Activated CD8-positive, alpha-beta memory T cell treated with anti-CD3 and anti-CD28 coated beads for 1 hour (primary cell): ENCODE measurements around the gene FAM98C.
"Not testable (repeated sequence)": the region's sequence is repeated elsewhere in the genome, so short reads cannot be mapped to it uniquely, and the experiment has no call there.

Source experiments
- DNase-seq, 2 donors: peaks; one replicate each; pipeline ENCODE4 v3.0.0-alpha.2; 2020; ENCODE audit warnings: low read depth in 1 of 2; ENCODE audit errors: extremely low read depth in 1 of 2

Gene FAM98C

GRCh38 chr19:38424272-38424671 lies 21.4 kb downstream of the FAM98C start:
- no peak for DNase-seq

- DNase-seq, result no peak
These were observed 22.4 kb downstream of the FAM98C start for GRCh38 chr19:38425222-38425809.

- DNase-seq, result no peak
These were observed 23.0 kb downstream of the FAM98C start, which contains the start of gene RASGRP4 for GRCh38 chr19:38425810-38426466. Gene RASGRP4, minus strand, starts transcription at chr19:38426219. Its CDS starts 128 bp downstream, at chr19:38426091.

GRCh38 chr19:38427035-38427677 lies 24.3 kb downstream of the FAM98C start:
- not testable (repeated sequence) for DNase-seq

GRCh38 chr19:38429055-38429810 lies 26.3 kb downstream of the FAM98C start:
- DNase-seq, result no peak

GRCh38 chr19:38429811-38430156 lies 26.9 kb downstream of the FAM98C start:
- DNase-seq, result no peak

- no peak for DNase-seq
These were observed 28.0 kb downstream of the FAM98C start for GRCh38 chr19:38430931-38431330.

GRCh38 chr19:38433268-38433733 lies 30.4 kb downstream of the FAM98C start, which contains the start of gene RYR1:
Gene RYR1, plus strand, starts transcription at chr19:38433691. Its CDS starts 139 bp downstream, at chr19:38433830.
- peak in 1 of 2 donors; percentile 8 for DNase-seq

- DNase-seq, result no peak
These were observed 31.7 kb downstream of the FAM98C start for GRCh38 chr19:38434549-38435051.

- DNase-seq, result no peak
These were observed 34.4 kb downstream of the FAM98C start for GRCh38 chr19:38437295-38437694.

GRCh38 chr19:38437917-38438316 lies 35.0 kb downstream of the FAM98C start:
- DNase-seq, result no peak

- no peak for DNase-seq
These were observed 37.7 kb downstream of the FAM98C start for GRCh38 chr19:38440592-38440991.

GRCh38 chr19:38441657-38442348 lies 38.9 kb downstream of the FAM98C start:
- no peak for DNase-seq

- no peak for DNase-seq
These were observed 39.8 kb downstream of the FAM98C start for GRCh38 chr19:38442736-38443135.

GRCh38 chr19:38443458-38443999 lies 40.6 kb downstream of the FAM98C start:
- no peak for DNase-seq

- DNase-seq, result no peak
These were observed 41.1 kb downstream of the FAM98C start for GRCh38 chr19:38444026-38444425.

GRCh38 chr19:38445362-38445761 lies 42.5 kb downstream of the FAM98C start:
- no peak for DNase-seq

GRCh38 chr19:38448225-38448624 lies 45.3 kb downstream of the FAM98C start:
- no peak for DNase-seq

GRCh38 chr19:38449518-38449917 lies 46.6 kb downstream of the FAM98C start:
- DNase-seq, result no peak

- DNase-seq, result no peak
These were observed 48.1 kb downstream of the FAM98C start for GRCh38 chr19:38451036-38451435.
